Measurements from ENCODE around the gene POC1A. TPM values are rescaled to one million over a fixed set of nuclear protein-coding genes. Genes with fewer than 3 reads are reported as not detected.

POC1A gene
- total RNA-seq, 1 experiment from 2014 or later, result 29.0 TPM

- peak within 1 kb of the TSS; percentile 58 for H3K9ac ChIP-seq (ENCODE audit: extremely low read depth, insufficient read length, low read length)
- H3K14ac ChIP-seq (ENCODE audit: insufficient read depth, low read length), result peak within 1 kb of the TSS; percentile 28; the same call in 1 of the 2 replicates
- no peak within 1 kb of the TSS for H3K56ac ChIP-seq (ENCODE audit: insufficient read length, low read depth, low read length)
- peaks cover 7% of the 10 kb centered on the region for H3K23me2 ChIP-seq (ENCODE audit: insufficient read length, low read depth, low read length, poor library complexity, severe bottlenecking)
- H3K4me1 ChIP-seq (ENCODE audit: insufficient read depth, low read length), result no peaks in the 10 kb centered on the region
- H4K20me1 ChIP-seq (ENCODE audit: control insufficient read depth, insufficient read depth, insufficient read length), result no peaks in the 10 kb centered on the region
- H3T11ph ChIP-seq (ENCODE audit: low read length), result no peak within 1 kb of the TSS
- no peak within 1 kb of the TSS for H2BK12ac ChIP-seq (ENCODE audit: insufficient read length, low read depth, low read length)
- H3K27ac ChIP-seq (ENCODE audit: insufficient read length, low read depth, low read length), result no peak within 1 kb of the TSS
- no peak within 1 kb of the TSS for H4K5ac ChIP-seq (ENCODE audit: insufficient read length, low read depth, low read length)
- no peak within 1 kb of the TSS for H4K91ac ChIP-seq (ENCODE audit: insufficient read length, low read depth, low read length)
- H3K4me2 ChIP-seq (ENCODE audit: insufficient read depth, insufficient read length, low read length), result peak within 1 kb of the TSS; percentile 82
- H2BK5ac ChIP-seq (ENCODE audit: insufficient read length, low read length), result no peak within 1 kb of the TSS
- H3K4me3 Mint-ChIP-seq, result peak within 1 kb of the TSS; percentile 98 to 99
- peak within 1 kb of the TSS; percentile 16 for H3K18ac ChIP-seq (ENCODE audit: insufficient read length, low read depth, low read length)
- peaks cover 16 to 17% of the 10 kb centered on the region in 2 experiments for H3K4me1 Mint-ChIP-seq
- no peaks in the 10 kb centered on the region for H3K79me1 ChIP-seq (ENCODE audit: insufficient read depth, low read depth, low read length, poor library complexity, severe bottlenecking)
- no peak within 1 kb of the TSS for H2BK15ac ChIP-seq (ENCODE audit: low read depth, low read length)
- no peak within 1 kb of the TSS for H4K8ac ChIP-seq (replicated peaks; ENCODE audit: insufficient read length, low read depth, low read length)
- H3K9me3 Mint-ChIP-seq, result no peaks in the 10 kb centered on the region
- H3K27me3 Mint-ChIP-seq (ENCODE audit: low read depth), result peaks cover 5% of the 10 kb centered on the region
- peaks cover 12 to 38% (median 32%) of the 10 kb centered on the region in 3 experiments; a peak in 6 of 7 replicates for H3K36me3 Mint-ChIP-seq (ENCODE audit: insufficient read depth in 1 of 3, low read depth in 3 of 3)
- H2BK120ac ChIP-seq (ENCODE audit: low read depth, low read length, poor library complexity, severe bottlenecking), result no peak within 1 kb of the TSS
- no peak within 1 kb of the TSS for H2AK5ac ChIP-seq (ENCODE audit: insufficient read length, low read length)
- no peak within 1 kb of the TSS for H3K4ac ChIP-seq (ENCODE audit: low read depth, low read length)
- no peaks in the 10 kb centered on the region for H3K79me2 ChIP-seq (ENCODE audit: insufficient read depth, low read length)
- H3K27ac Mint-ChIP-seq, result peak within 1 kb of the TSS in 2 of 3 experiments; percentile 94 to 95; a peak in 4 of 7 replicates
- TF ChIP-seq CTCF (conservative IDR thresholded peaks at IDR 0.05), result peak; percentile 41; the same call in 2 of the 3 replicates
- no peak within 1 kb of the TSS for H3K23ac ChIP-seq (ENCODE audit: insufficient read length, low read depth, low read length)
- no peak within 1 kb of the TSS for H2BK20ac ChIP-seq (ENCODE audit: low read depth, low read length, poor library complexity, severe bottlenecking)
- H3K9me3 ChIP-seq (ENCODE audit: control insufficient read depth, low read depth, low read length), result no peaks in the 10 kb centered on the region
- H2AFZ ChIP-seq (ENCODE audit: low read length), result no peak within 1 kb of the TSS
- WGBS (ENCODE audit: extremely low coverage, insufficient read length, low lambda C conversion rate), result no CpG with 5 or more reads among the region's 71 CpGs
- DNase-seq, result peak; percentile 95
- no peaks in the 10 kb centered on the region; the same call in 1 of the 2 replicates for H3K27me3 ChIP-seq (ENCODE audit: insufficient read depth, low read length)
These were observed 43.8 kb upstream of the POC1A start, which contains the start of gene ALAS1 for GRCh38 chr3:52197842-52198625. ALAS1 (plus strand) TSS chr3:52198160; CDS start chr3:52199242, 1,082 bp downstream.

All from H9 (cell line).